B cell (primary cell): Measurements from ENCODE around the gene GRIP1. TPM values are rescaled to one million over a fixed set of nuclear protein-coding genes. Genes with fewer than 3 reads are reported as not detected.

ENCODE experiments used
- ATAC-seq: fragments of 200-7000 bp; cut with Tn5 transposase; one replicate; pipeline ENCODE4 v1.10.0; 2021; ENCODE audit warnings: low read depth, mild to moderate bottlenecking, moderate number of reproducible peaks, moderate library complexity
- CTCF ChIA-PET: fragments of 350-600 bp; sonication (Branson Sonifier 250); formaldehyde crosslinking; loops from one replicate; lab custom pipeline; 2021; ENCODE audit warnings: antibody characterized with exemption, inconsistent platforms; lab: Charles Lee
- POLR2A ChIA-PET: fragments of 350-600 bp; sonication (Branson Sonifier 250); formaldehyde crosslinking; loops from one replicate; lab custom pipeline; 2021; ENCODE audit warnings: antibody characterized with exemption; lab: Charles Lee
- DNase-seq: peaks from one replicate; pipeline ENCODE4 v3.0.0; 2013
- H2AFZ ChIP-seq: 2 replicates; pipeline ENCODE4 v1.6.1; 2012; ENCODE audit warnings: mild to moderate bottlenecking, low read depth, low read length; ENCODE audit not compliant: insufficient read depth, poor library complexity, severe bottlenecking
- H3K27ac ChIP-seq, 2 donors: 1 replicate in 1 of 2; 2 replicates in 1 of 2; pipeline ENCODE4 v1.5.1; 2012 to 2013; ENCODE audit warnings: low read length in 2 of 2, mild to moderate bottlenecking in 2 of 2, moderate library complexity in 1 of 2
- H3K27me3 ChIP-seq, 4 experiments: fragments of 200-600 bp in 1 of 4; sonication (generic) in 1 of 4; replicated peaks in 1 of 4; 1 replicate in 2 of 4; 2 replicates in 2 of 4; pipeline versions ENCODE4 v1.6.1 to v1.7.0; 2013 to 2016; ENCODE audit warnings: low read length in 3 of 4, mild to moderate bottlenecking in 2 of 4, mixed read lengths in 1 of 4, moderate library complexity in 1 of 4; ENCODE audit not compliant: insufficient read depth in 4 of 4, control insufficient read depth in 3 of 4; ENCODE audit errors: control extremely low read depth in 1 of 4
- H3K36me3 ChIP-seq, 2 experiments: replicated peaks in 1 of 2; 1 replicate in 1 of 2; 2 replicates in 1 of 2; pipeline versions ENCODE4 v1.6.1 to v1.7.1; 2013; ENCODE audit warnings: low read length in 1 of 2; ENCODE audit not compliant: insufficient read depth in 2 of 2, control insufficient read depth in 1 of 2; ENCODE audit errors: control extremely low read depth in 1 of 2, extremely low read depth in 1 of 2
- H3K4me1 ChIP-seq, 2 donors: fragments of 200-600 bp in 1 of 2; sonication (generic) in 1 of 2; 1 replicate in 1 of 2; 2 replicates in 1 of 2; pipeline versions ENCODE4 v1.5.1 to v1.6.1; 2013 to 2017; ENCODE audit warnings: low read length in 2 of 2; ENCODE audit not compliant: control insufficient read depth in 2 of 2, insufficient read depth in 2 of 2
- H3K4me2 ChIP-seq: replicated peaks from 2 replicates; pipeline ENCODE3; 2012; ENCODE audit warnings: mild to moderate bottlenecking, low read depth, low read length; ENCODE audit not compliant: poor library complexity, severe bottlenecking
- H3K4me3 ChIP-seq, 5 experiments: fragments of 200-600 bp in 1 of 5; sonication (generic) in 1 of 5; 1 replicate in 3 of 5; 2 replicates in 2 of 5; pipeline versions ENCODE4 v1.5.1 to v1.7.0; 2011 to 2016; ENCODE audit warnings: low read length in 4 of 5, mild to moderate bottlenecking in 4 of 5, low read depth in 2 of 5, control low read depth in 1 of 5, moderate library complexity in 1 of 5; ENCODE audit not compliant: insufficient read depth in 1 of 5; ENCODE audit errors: control extremely low read depth in 1 of 5, extremely low read depth in 1 of 5
- H3K79me2 ChIP-seq: fragments of 200-600 bp; sonication (generic); one replicate; pipeline ENCODE4 v1.6.0; 2016; ENCODE audit warnings: low read length; ENCODE audit not compliant: control insufficient read depth, insufficient read depth
- H3K9ac ChIP-seq: fragments of 200-600 bp; sonication (generic); 2 replicates; pipeline ENCODE4 v1.6.1; 2017; ENCODE audit warnings: mild to moderate bottlenecking, low read length, moderate library complexity
- H3K9me3 ChIP-seq, 3 donors: one replicate each; pipeline versions ENCODE4 v1.6.1 to v1.7.1; 2013; ENCODE audit warnings: low read length in 2 of 3; ENCODE audit not compliant: control insufficient read depth in 2 of 3, insufficient read depth in 1 of 3; ENCODE audit errors: control extremely low read depth in 1 of 3
- H4K20me1 ChIP-seq: 2 replicates; pipeline ENCODE4 v1.6.0; 2012; ENCODE audit warnings: mild to moderate bottlenecking, low read length; ENCODE audit not compliant: insufficient read depth, control insufficient read depth, poor library complexity, severe bottlenecking
- H3K27ac Mint-ChIP-seq: one replicate; pipeline ENCODE4 v1.8.0; 2021; ENCODE audit warnings: mixed read lengths
- H3K27me3 Mint-ChIP-seq: one replicate; pipeline ENCODE4 v1.8.0; 2021; ENCODE audit warnings: mixed read lengths
- H3K4me1 Mint-ChIP-seq: one replicate; pipeline ENCODE4 v1.8.0; 2021; ENCODE audit warnings: mixed read lengths
- H3K4me3 Mint-ChIP-seq: one replicate; pipeline ENCODE4 v1.8.0; 2021; ENCODE audit warnings: mixed read lengths
- H3K9me3 Mint-ChIP-seq: one replicate; pipeline ENCODE4 v1.8.0; 2022; ENCODE audit warnings: mixed read lengths; ENCODE audit not compliant: insufficient read depth
- EZH2 ChIP-seq: IDR thresholded peaks from 2 replicates; pipeline ENCODE4 v1.6.1; 2012; ENCODE audit warnings: borderline replicate concordance, low read depth, mild to moderate bottlenecking, moderate library complexity, low read length; ENCODE audit not compliant: insufficient read depth, poor library complexity, severe bottlenecking
- WGBS: methylation state at CpG from one replicate; pipeline ENCODE4 v1.1.5; 2013; ENCODE audit warnings: missing lambda C conversion rate; ENCODE audit not compliant: insufficient coverage; 5-methylcytosine and 5-hydroxymethylcytosine counted together
- intact Hi-C: fragments of 100-400 bp; cut with micrococcal nuclease; formaldehyde crosslinking; loops from one replicate; pipeline ENCODE4 v1.10.0; 2022
- polyA plus RNA-seq: library from polyadenylated mRNA; depleted of rRNA; stranded (reverse); fragments of >200 nt; gene quantifications from 2 replicates; pipeline ENCODE4 v1.2.3, GENCODE V29; 2012
- total RNA-seq, 2 donors: library from RNA; stranded (reverse); fragments of 120-200 nt in 1 of 2; gene quantifications; 1 replicate in 1 of 2; 2 replicates in 1 of 2; pipeline versions ENCODE4 v1.2.3 to v1.2.4, GENCODE V29; 2013 to 2022
- TF ChIP-seq, protein P1 (sequence below): fragments of 200-600 bp; IDR thresholded peaks from one replicate; pipeline ENCODE4 v1.8.0; 2022; ENCODE audit warnings: antibody characterized with exemption, mild to moderate bottlenecking

The GRIP1 gene
- total and polyA plus RNA-seq, 2 donors (not counting 1 experiment from before 2014, with no cell fraction given): 0.22 TPM; not detected in 1

DNA sequence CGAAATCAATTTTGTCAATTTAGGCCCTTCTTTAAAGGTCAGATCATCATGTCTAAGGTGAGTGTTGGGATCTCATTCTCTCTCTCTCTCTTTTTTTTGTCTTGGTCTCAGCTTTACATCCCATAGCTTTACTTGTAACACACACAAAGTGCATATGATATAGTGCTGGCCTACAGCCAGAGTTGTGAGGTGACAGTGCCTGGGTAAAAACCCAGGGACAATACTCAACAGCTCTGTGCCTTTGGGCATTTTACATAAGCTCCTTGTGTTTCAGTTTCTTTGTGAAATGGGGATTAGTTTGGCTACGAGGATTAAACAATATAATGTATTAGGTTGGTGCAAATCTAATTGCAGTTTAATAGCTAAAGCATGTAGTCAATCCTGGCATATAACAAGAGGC, 40.2 kb downstream of the GRIP1 start:
- ChIA-PET POLR2A (no interaction called here), CTCF (no interaction called here)
- WGBS: no CpG with 5 or more reads among the region's 2 CpGs
- no peaks in the 10 kb centered on the region for H3K27me3 Mint-ChIP-seq
- H3K4me3 ChIP-seq: no peak overlapping the region
- H3K27ac Mint-ChIP-seq: no peak overlapping the region
- no peaks in the 10 kb centered on the region for H3K79me2 ChIP-seq
- H3K4me2 ChIP-seq: no peak overlapping the region
- H3K36me3 ChIP-seq: no peaks in the 10 kb centered on the region
- no peak overlapping the region for H3K27ac ChIP-seq
- H4K20me1 ChIP-seq: no peaks in the 10 kb centered on the region
- intact Hi-C loops: no loop called here
- no peak for ATAC-seq
- no peak for TF ChIP-seq EZH2
- TF ChIP-seq, protein P1, sequence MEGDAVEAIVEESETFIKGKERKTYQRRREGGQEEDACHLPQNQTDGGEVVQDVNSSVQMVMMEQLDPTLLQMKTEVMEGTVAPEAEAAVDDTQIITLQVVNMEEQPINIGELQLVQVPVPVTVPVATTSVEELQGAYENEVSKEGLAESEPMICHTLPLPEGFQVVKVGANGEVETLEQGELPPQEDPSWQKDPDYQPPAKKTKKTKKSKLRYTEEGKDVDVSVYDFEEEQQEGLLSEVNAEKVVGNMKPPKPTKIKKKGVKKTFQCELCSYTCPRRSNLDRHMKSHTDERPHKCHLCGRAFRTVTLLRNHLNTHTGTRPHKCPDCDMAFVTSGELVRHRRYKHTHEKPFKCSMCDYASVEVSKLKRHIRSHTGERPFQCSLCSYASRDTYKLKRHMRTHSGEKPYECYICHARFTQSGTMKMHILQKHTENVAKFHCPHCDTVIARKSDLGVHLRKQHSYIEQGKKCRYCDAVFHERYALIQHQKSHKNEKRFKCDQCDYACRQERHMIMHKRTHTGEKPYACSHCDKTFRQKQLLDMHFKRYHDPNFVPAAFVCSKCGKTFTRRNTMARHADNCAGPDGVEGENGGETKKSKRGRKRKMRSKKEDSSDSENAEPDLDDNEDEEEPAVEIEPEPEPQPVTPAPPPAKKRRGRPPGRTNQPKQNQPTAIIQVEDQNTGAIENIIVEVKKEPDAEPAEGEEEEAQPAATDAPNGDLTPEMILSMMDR: no peak
- no peak overlapping the region for H3K4me3 Mint-ChIP-seq
- no peaks in the 10 kb centered on the region for H3K9me3 ChIP-seq
- no peaks in the 10 kb centered on the region for H3K4me1 ChIP-seq
- H3K9ac ChIP-seq: no peak overlapping the region
- no peak overlapping the region for H2AFZ ChIP-seq
- no peak for DNase-seq
- H3K4me1 Mint-ChIP-seq: no peaks in the 10 kb centered on the region
- H3K27me3 ChIP-seq: no peaks in the 10 kb centered on the region
- no peaks in the 10 kb centered on the region for H3K9me3 Mint-ChIP-seq

GRCh38 chr12:66637699-66638301, 41.1 kb downstream of the GRIP1 start:
- no peaks in the 10 kb centered on the region for H3K4me1 Mint-ChIP-seq

More at GRCh38 chr12:66637699-66638301, 41.1 kb downstream of the GRIP1 start:
- POLR2A ChIA-PET: no interaction called here
- no peaks in the 10 kb centered on the region for H3K9me3 Mint-ChIP-seq
- Histone ChIP-seq H3K79me2 (no peaks in the 10 kb centered on the region), H3K4me3 (no peak overlapping the region), H3K36me3 (no peaks in the 10 kb centered on the region), H3K4me2 (no peak overlapping the region), H3K9me3 (no peaks in the 10 kb centered on the region), H3K27ac (no peak overlapping the region), H3K4me1 (no peaks in the 10 kb centered on the region), H3K27me3 (no peaks in the 10 kb centered on the region), H3K9ac (no peak overlapping the region), H4K20me1 (no peaks in the 10 kb centered on the region), H2AFZ (no peak overlapping the region)
- WGBS: no CpG with 5 or more reads among the region's 3 CpGs
- intact Hi-C loops: no loop called here
- ATAC-seq (no peak), DNase-seq (no peak)
- H3K27ac Mint-ChIP-seq: no peak overlapping the region
- CTCF ChIA-PET: no interaction called here
- TF ChIP-seq EZH2: no peak
- TF ChIP-seq, protein P1: no peak
- no peak overlapping the region for H3K4me3 Mint-ChIP-seq
- H3K27me3 Mint-ChIP-seq: no peaks in the 10 kb centered on the region
